COLO668 (cell line): ENCODE results near the gene TMPO.
"Not testable (repeated sequence)": the region's sequence is repeated elsewhere in the genome, so short reads cannot be mapped to it uniquely, and the experiment has no call there.

Experiments used
- DNase-seq: peaks from one replicate; lab custom pipeline; 2025; ENCODE audit not compliant: unreplicated experiment; lab: John Stamatoyannopoulos, UW

TMPO gene

DNA sequence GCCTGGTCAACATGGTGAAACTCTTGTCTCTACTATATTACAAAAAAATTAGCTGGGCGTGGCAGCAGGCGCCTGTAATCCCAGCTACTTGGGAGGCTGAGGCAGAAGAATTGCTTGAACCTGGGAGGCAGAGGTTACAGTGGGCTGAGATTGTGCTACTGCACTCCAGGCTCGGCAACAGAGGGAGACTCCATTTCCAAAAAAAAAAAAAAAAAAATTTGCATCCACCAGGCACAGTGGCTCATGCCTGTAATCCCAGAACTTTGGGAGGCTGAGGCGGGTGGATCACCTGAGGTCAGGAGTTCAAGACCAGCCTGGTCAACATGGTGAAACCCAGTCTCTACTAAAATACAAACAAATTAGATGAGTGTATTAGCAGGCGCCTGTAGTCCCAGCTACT lies 3.6 kb upstream of the TMPO start:
- not testable (repeated sequence) for DNase-seq

DNA sequence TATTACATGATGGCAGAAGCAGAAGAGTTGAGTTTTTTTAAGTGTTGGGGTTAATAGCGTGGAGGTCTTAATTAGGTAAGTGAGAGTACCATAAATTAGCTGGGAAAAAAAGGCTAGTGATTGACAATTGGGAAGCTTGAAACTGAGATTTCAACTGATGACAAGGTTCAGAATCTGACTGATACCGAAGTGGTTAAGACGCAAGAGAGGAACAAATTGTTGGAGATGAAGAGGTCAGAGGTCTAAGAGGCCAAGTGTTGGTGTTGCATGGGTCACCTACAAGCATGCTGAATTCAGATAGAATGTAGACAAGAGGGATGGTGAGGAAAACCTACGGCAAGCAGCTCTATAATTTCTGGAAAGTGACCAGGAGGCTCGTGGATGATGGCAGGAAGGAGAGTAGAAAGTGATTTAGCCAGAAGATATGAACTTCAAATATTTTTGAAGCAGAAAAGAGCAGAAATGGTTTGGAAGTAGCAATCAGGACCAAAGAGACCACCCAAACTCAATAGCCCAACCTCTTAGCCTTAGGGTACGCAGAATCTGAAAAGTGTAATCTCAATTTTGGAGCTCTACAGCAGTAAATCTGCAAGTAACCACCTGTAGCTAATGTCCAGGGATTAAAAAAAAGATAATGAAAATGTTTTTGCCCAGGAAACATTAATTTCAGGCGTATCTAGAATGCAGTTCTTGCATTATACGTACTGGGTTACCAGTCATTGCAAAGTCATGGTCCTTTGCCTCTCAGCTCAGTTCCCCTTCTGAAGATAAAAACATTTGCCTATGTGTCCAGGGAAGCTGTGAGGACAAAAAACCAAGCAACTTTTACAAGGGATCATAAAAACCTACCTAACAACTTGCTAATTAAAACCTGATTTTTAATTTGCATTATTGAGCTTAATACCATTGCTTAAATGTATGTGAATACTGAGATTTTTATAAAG lies 1.7 kb upstream of the TMPO start:
- no peak for DNase-seq

DNA sequence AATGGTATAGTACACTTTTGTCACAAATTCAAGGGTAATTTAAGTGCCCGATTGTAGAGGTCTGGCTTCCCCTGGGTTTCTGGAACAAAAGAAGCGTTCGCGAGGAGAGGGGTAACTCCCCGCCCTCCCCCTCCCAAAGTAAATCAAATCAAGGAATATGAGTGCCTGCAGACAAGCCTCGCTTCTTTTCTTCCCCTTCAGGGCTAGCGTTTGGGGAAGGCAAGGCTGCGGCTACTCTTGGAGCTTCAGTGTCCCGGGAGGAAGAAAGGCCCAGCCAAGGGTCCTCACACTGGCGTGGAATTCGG lies 456 bp upstream of the TMPO start:
- DNase-seq = no peak

DNA sequence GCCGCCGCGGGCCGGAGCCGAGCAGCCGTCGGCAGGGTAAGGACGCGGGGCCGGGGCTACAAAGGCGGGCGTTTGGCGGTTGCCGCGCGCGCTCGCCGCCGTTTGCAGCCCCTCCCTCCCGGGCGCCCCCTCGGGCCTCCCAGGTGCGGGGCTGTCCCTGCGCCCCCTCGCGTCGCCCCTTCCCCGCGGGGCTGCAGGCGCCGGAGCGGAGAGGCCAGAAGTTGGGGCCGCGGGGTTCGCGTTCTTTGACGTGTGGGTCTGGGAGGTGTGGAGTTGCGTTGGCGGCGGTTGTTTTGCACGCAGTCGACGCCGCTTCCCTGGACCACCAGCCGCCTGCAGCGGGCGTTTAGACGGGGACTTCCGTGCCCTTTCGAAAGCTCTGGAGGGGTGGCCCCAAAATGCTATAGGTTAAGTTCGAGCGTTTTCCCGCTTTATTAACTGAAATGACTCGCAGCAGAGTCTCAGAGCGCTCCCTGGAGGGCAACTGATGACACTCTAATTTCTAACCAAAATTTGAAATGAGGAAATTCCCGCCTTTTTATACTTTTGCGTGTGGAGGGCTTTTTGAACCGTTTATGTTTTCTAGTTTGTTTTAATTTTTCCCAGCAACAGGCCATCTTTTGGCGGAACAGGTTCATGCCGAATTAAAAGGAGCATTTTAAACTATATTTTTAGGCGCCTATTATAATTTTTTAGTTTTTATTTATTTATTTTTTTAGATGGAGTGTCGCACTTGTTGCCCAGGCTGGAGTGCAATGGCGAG lies 902 bp downstream of the TMPO start:
- DNase-seq = peak; percentile 89

DNA sequence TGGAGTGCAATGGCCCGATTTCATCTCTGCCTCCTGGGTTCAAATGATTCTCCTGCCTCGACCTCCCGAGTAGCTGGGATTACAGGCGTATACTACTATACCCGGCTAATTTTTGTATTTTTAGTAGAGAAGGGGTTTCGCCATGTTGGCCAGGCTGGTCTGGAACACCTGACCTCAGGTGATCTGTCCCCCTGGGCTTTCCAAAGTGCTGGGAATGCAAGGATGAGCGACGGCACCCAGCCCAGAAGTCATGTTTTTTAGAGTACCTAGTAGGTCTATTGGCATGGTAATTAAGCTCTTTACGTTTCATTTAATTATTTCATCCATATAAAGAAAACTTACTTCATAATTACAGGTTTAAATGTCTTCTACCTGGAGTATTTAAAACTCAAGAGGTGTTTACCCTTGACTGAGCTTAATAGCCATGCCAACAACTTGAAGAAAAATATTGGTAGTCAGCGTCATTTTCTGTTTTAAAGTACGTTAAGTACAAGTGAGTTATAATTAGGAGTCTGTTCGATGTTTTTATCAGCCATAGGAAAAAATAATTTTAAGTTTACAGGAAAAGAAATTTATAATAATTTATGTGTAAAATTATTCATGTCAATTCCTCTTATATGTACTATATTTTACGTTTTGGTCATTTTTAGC lies 4.0 kb downstream of the TMPO start:
- DNase-seq = no peak

DNA sequence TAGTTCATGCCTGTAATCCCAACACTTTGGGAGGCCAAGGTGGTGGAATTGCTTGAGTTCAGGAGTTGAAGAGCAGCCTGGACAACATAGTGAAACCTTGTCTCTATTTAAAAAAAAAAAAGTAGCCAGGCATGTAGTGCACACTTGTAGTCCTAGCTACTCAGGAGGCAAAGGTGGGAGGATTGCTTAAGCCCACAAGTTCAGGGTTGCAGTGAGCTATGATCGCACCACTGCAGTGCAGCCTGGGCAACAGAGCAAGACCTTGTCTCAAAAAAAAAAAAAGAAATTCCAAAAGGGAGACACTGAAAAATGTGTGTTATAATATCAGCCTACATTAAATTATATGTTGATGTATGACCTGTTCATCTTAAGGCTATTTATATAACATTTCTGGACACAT lies 14.7 kb downstream of the TMPO start:
- DNase-seq = no peak

DNA sequence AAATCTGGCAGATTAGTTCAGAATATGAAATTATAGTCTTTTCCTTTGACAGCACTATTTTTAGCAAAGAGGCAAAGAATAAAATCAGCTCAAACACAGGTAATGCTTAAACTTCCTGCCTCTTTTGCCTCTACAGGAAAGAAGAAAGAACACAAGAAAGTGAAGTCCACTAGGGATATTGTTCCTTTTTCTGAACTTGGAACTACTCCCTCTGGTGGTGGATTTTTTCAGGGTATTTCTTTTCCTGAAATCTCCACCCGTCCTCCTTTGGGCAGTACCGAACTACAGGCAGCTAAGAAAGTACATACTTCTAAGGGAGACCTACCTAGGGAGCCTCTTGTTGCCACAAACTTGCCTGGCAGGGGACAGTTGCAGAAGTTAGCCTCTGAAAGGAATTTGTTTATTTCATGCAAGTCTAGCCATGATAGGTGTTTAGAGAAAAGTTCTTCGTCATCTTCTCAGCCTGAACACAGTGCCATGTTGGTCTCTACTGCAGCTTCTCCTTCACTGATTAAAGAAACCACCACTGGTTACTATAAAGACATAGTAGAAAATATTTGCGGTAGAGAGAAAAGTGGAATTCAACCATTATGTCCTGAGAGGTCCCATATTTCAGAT lies 17.4 kb downstream of the TMPO start:
- no peak for DNase-seq

DNA sequence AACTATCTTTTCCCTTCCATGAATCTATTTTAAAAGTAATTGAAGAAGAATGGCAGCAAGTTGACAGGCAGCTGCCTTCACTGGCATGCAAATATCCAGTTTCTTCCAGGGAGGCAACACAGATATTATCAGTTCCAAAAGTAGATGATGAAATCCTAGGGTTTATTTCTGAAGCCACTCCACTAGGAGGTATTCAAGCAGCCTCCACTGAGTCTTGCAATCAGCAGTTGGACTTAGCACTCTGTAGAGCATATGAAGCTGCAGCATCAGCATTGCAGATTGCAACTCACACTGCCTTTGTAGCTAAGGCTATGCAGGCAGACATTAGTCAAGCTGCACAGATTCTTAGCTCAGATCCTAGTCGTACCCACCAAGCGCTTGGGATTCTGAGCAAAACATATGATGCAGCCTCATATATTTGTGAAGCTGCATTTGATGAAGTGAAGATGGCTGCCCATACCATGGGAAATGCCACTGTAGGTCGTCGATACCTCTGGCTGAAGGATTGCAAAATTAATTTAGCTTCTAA lies 18.4 kb downstream of the TMPO start:
- DNase-seq = no peak

DNA sequence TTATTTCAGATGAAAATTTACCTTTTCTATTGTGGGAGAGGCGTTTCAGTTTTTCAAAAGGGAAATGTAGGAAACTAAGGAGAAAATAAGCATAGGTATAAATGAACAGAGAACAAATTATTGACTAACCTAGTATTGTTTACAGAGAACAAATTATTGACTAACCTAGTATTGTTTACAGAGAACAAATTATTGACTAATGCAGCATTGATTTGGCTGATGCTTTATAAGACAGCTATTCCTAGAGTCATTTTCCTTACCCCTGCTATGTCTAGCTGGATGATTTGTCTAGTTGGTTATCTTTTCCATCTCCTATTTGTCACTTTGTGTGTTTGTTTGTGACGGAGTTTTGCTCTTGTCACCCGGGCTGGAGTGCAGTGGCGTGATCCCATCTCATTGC lies 22.6 kb downstream of the TMPO start:
- DNase-seq = no peak

DNA sequence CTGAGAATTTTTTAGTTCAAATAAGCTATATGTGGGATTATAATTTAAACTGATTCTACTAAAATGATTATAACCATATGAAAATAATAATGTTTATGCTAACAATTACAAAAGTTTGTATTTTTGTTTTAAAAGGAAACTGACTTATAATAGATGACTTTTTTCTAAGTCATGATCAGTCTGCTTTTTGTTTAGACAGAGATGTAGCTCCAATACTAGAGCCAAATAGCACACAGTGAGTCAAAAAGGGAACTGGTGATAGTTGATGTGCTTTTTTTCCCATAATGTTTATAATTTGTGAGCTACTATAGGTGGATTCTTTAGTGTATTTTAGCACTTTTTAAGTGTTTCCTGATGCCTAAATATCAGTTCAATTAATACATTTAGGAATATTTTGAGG lies 28.3 kb downstream of the TMPO start:
- DNase-seq = no peak

DNA sequence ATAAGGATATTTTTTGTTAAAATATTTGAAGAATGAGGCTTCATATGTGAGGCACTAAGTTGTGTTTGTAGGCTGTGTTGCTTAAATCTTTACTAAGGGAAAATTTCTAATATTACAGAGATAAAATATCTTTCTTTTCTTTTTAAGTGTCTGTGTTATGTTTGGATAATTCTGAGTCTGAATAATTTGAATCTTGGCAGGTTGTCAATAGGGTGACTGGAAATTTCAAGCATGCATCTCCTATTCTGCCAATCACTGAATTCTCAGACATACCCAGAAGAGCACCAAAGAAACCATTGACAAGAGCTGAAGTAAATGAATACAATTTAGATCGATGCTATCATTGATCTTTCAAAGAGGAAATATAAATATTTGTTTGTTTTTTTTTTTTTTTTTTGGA lies 29.4 kb downstream of the TMPO start:
- DNase-seq = no peak

DNA sequence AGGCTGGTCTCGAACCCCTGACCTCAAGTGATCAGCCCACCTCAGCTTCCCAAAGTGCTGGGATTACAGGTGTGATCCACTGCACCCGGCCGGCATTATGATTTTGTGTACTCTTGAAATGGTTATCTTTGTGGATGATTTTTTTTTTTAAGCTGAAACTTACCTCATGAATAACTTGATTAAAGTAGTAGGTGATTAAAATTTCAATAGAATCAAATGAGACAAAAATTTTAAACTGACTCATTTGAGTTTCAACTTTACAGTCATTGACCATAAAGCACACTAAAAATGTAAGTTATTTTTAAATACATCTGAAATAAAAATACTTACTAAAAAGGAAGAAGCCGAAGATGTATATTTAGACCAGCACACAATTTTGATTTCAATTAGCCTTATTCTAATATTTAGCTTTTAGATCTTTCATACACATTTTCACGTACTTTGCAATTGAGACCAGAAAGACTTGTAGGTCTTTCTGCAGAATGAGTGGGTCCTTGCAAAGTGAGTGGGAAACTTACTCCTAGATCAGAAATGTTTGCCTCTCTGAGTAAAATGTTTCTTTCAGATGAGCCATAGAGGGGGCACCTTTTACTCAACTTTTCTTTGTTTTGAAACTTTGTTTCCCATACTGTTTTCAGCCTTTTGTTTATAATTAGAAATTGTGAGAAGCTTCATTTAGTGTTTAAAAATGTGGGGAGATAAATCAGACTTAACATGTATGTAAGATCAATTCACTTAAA lies 34.2 kb downstream of the TMPO start:
- DNase-seq = no peak

DNA sequence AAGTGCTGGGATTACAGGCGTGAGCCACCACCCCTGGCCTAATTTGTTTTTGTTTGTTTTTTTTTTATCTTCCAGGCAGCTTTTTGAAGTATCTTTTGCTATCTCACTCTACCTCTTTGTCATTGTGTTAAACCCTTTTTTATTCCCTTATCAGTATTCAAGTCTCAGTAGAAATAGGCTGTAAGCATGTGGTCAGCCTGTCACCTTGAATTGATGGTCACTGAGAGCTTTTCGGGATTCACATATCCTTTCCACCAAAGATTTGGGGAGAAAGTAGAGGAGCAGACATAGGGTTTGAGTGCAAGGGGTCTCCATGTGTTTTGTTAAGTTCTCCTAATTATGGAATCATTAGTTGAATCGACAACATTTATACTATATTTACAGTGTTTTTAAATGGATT lies 36.4 kb downstream of the TMPO start:
- DNase-seq = no peak

DNA sequence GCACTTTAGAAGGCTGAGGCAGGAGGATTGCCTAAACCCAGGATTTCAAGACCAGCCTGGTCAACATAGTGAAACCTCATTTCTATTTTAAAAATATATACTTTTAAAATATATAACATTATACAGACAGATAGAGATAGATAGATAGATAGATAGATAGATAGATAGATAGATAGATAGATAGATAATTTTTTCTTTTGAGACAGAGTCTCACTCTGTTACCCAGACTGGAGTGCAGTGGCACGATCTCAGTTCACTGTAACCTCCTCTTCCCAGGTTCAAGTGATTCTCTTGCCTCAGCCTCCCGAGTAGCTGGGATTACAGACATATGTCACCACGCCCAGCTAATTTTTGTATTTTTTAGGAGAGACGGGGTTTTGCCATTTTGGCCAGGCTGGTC lies 42.7 kb downstream of the TMPO start:
- DNase-seq = not testable (repeated sequence)

DNA sequence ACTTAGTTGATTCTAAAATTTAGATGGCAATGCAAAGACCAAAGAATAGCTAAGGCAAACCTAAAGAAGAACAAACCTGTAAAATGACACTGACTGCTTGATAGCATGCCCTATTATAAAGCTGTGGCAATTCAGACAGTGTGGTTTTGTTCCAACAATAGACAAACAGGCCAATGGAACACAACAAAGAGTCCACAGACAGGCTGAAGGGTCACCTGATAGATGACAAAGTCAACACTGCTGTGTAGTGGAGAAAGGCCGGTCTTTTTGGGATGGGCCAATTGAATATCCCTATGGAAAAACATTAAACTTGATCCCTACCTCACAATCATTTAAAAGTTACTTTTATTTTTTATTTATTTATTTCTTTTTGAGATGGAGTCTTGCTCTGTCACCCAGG lies 44.3 kb downstream of the TMPO start:
- DNase-seq = peak; percentile 60

DNA sequence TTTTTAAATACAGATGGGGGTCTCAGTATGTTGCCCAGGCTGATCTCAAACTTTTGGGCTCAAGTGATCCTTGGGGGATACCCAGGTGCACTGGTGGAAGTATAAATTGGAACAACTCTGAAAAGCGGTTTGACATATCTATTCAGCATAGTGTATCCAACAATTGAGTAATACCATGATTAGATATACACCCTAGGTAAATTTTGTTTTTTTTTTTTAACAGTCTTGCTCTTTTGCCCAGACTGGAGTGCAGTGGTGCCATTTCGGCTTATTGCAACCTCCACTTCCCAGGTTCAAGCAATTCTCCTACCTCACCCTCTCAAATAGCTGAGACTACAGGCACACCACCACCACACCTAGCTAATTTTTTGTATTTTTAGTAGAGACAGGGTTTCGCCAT lies 46.5 kb downstream of the TMPO start:
- no peak for DNase-seq

DNA sequence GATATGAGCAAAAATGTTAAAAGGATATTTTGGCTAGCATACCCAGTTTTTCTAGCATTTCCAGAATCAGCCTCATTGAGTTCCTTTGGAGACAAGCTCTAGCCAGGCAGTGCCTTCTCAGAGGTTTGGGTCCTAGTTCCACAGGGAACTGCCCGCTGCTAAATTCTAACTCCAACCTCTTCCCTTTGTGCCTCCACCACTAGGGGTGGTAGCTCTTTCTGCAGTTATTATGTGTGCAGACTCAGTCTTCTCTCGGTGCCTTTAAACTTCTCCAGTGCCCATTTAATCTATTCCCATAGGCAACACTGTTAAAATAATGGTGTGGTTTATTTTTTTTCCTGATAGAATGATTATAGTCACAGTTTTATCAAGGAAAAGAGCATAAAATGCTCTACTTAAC lies 56.6 kb downstream of the TMPO start:
- no peak for DNase-seq

DNA sequence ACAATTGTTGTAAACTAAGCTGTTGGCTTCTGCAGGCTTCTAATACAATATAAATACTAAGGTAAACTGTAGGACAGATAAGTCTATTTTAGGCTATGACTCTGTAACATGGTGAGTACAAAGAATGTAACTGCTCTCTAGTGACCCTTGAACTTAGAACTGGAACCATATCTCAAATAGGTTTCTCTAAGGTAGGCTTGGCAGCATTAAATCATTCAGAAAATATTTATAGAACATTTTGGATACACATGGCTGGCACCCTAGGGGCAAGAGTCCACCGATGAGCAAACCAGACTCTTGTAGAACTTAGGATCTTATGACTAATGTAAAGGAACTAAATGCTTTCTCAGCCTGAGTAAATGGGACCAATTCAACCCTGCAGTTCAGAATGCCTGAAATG lies 58.7 kb downstream of the TMPO start:
- no peak for DNase-seq

DNA sequence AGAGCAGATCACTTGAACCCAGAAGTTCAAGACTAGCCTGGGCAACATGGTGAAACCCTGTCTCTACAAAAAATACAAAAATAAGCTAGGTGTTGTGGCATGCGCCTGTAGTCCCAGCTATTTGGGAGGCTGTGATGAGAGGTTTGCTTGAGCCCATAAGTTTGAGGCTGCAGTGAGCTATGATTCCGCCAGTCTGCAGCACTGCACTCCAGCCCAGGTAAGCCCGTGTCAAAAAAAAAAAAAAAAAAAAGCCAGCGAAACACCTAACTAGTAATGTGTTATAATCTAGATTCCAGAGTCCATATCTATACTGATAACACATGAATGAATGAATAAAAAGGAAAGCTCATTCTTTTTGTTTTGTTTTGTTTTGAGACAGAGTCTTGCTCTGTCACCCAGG lies 59.6 kb downstream of the TMPO start:
- DNase-seq = no peak

DNA sequence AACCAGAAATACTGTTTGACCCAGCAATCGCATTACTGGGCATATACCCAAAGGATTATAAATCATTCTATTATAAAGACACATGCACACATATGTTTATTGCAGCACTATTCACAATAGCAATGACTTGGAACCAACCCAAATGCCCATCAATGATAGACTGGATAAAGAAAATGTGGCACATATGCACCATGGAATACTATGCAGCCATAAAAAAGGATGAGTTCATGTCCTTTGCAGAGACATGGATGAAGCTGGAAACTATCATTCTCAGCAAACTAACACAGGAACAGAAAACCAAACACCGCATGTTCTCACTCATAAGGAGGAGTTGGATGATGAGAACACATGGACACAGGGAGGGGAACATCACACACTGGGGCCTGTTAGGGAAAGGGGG lies 61.4 kb downstream of the TMPO start:
- DNase-seq = not testable (repeated sequence)

DNA sequence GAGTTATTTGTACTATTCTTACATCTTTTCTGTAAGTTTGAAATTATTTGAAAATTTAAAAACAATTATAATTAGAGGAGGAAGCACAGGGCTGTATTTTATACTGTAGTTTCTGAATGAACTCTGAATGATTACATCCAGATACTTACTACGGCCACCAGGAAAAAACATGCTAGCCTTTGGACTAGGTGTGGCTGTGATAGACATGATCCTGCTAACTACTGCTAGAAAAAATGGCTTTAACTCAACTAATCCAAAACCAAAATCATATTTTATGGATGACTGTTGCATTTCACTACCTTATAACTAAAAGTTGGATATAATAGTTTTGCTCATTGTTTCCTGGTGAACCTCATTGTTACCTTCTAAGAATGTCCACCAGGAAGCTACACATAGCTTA lies 63.0 kb downstream of the TMPO start:
- no peak for DNase-seq
